GM23248 (cell line): ENCODE results near the gene FHOD3.

ENCODE experiments used
- EZH2 ChIP-seq: fragments of 200-600 bp; sonication (generic); IDR thresholded peaks from 2 replicates; pipeline ENCODE4 v1.6.1; 2018; ENCODE audit warnings: antibody characterized with exemption, mild to moderate bottlenecking; ENCODE audit not compliant: insufficient read depth, poor library complexity, severe bottlenecking
- EZH2phosphoT487 ChIP-seq: fragments of 200-600 bp; sonication (generic); IDR thresholded peaks from 2 replicates; pipeline ENCODE4 v1.6.1; 2018; ENCODE audit warnings: antibody characterized with exemption, moderate library complexity, mild to moderate bottlenecking, low read depth; ENCODE audit not compliant: insufficient read depth

DNA sequence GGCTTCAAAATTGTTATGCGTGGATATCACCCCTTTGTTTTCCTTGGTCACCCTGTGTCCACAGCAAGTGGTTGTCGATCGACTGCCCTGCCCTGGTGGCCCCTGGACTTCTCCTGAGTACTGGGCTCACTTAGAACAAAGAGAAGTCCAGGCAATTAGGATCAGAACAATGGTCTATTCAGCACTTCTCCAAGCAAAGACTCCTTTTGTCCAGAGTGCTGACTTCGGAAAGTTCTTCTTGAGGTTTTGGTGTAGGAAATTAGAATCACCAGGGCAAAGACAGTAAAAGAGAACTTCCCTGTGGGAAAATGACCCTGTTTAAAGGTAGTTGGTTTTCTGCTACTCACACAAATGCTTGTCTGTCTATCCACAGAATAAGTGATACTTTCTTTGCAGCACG, 173.9 kb downstream of the FHOD3 start:
- TF ChIP-seq EZH2: no peak
- no peak for TF ChIP-seq EZH2phosphoT487
